ENCODE data around the gene MPG. TPM values are rescaled to one million over a fixed set of nuclear protein-coding genes. Genes with fewer than 3 reads are reported as not detected.

The MPG gene
- polyA plus RNA-seq, 3 donors = 32.5 to 86.9 (median 70.6) TPM

DNA sequence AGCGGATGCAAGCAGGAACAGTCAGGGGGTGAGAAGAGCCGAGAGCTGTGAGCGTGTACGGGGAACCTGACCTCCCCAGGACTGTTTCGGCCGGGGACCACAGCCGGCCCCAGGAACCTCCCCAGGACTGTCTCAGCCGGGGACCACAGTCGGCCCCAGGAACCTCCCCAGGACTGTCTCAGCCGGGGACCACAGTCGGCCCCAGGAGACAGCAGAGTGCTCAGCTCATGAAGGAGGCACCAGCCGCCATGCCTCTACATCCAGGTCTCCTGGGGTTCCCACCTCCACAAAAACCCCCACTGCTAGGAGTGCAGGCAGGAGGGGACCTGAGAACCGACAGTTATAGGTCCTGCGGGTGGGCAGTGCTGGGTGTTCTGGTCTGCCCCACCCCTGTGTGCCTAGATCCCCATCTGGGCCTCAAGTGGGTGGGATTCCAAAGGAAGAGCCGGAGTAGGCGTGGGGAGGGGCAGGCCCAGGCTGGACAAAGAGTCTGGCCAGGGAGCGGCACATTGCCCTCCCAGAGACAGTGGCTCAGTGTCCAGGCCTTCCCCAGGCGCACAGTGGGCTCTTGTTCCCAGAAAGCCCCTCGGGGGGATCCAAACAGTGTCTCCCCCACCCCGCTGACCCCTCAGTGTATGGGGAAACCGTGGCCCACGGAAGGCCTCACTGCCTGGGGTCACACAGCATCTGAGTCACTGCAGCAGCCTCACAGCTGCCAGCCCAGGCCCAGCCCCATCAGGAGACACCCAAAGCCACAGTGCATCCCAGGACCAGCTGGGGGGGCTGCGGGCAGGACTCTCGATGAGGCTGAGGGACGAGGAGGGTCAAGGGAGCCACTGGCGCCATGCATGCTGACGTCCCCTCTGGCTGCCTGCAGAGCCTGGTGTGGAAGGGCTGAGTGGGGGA, 9.9 kb upstream of the MPG start:
- Mint-ChIP-seq H3K36me3 (peaks cover 0 to 3% of the 10 kb centered on the region in 2 donors), H3K27me3 (ENCODE audit: low read depth in 3 of 3) (peaks cover 29 to 57% (median 35%) of the 10 kb centered on the region in 3 donors), H3K27ac (no peak overlapping the region), H3K4me1 (peaks cover 12% of the 10 kb centered on the region), H3K9me3 (peaks cover 0 to 9% (median 3%) of the 10 kb centered on the region in 7 donors), H3K4me3 (no peak overlapping the region)
- Histone ChIP-seq H3K9ac (ENCODE audit: insufficient read depth, low read length, poor library complexity, severe bottlenecking) (no peak overlapping the region), H3K79me2 (ENCODE audit: insufficient read depth, low read length) (no peaks in the 10 kb centered on the region), H3K36me3 (replicated peaks in 1 of 2; ENCODE audit: control insufficient read depth in 1 of 2, insufficient read depth in 2 of 2, low read length in 2 of 2) (no peaks in the 10 kb centered on the region), H3K4me1 (ENCODE audit: control insufficient read depth in 1 of 2, insufficient read depth in 2 of 2, low read length in 2 of 2) (peaks cover 3 to 5% of the 10 kb centered on the region in 2 donors), H3K4me3 (replicated peaks in 1 of 3; ENCODE audit: low read depth in 2 of 3, low read length in 3 of 3) (no peak overlapping the region), H4K20me1 (ENCODE audit: insufficient read depth, low read length) (no peaks in the 10 kb centered on the region), H3K9me3 (replicated peaks in 1 of 2; ENCODE audit: control insufficient read depth in 1 of 2, insufficient read depth in 1 of 2, low read length in 2 of 2) (peaks cover 0 to 5% of the 10 kb centered on the region in 2 donors), H2AFZ (ENCODE audit: insufficient read depth, low read depth, low read length, poor library complexity, severe bottlenecking) (no peak overlapping the region), H3K27me3 (ENCODE audit: control insufficient read depth in 2 of 2, insufficient read depth in 2 of 2, low read length in 2 of 2) (peaks cover 10 to 35% of the 10 kb centered on the region in 2 donors), H3K4me2 (replicated peaks; ENCODE audit: extremely low read depth, low read length, poor library complexity, severe bottlenecking) (no peak overlapping the region), H3K27ac (ENCODE audit: low read depth in 1 of 2, low read length in 2 of 2) (no peak overlapping the region)
- intact Hi-C loops (cut with micrococcal nuclease) = no loop called here
- no peak for DNase-seq
- no peak for TF ChIP-seq CTCF (IDR thresholded peaks at IDR 0.05)
- 95% methylated on average over 22 of the region's 27 CpGs for WGBS (ENCODE audit: insufficient coverage)

DNA sequence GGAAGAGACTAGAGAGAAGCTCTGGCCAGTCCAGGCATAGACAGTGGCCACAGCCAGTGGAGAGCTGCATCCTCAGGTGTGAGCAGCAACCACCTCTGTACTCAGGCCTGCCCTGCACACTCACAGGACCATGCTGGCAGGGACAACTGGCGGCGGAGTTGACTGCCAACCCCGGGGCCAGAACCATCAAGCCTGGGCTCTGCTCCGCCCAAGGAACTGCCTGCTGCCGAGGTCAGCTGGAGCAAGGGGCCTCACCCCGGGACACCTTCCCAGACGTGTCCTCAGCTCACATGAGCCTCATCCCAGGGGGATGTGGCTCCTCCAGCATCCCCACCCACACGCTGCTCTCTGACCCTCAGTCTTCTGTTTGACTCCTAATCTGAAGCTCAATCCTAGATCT, 8.8 kb upstream of the MPG start:
- Mint-ChIP-seq H3K27me3 (ENCODE audit: low read depth in 3 of 3) (peaks cover 40 to 66% (median 46%) of the 10 kb centered on the region in 3 donors), H3K4me1 (peaks cover 12% of the 10 kb centered on the region), H3K36me3 (peaks cover 0 to 3% of the 10 kb centered on the region in 2 donors), H3K27ac (no peak overlapping the region), H3K4me3 (no peak overlapping the region), H3K9me3 (peaks cover 0 to 9% (median 3%) of the 10 kb centered on the region in 7 donors)
- H2AFZ ChIP-seq (ENCODE audit: insufficient read depth, low read depth, low read length, poor library complexity, severe bottlenecking) = no peak overlapping the region
- H3K4me3 ChIP-seq (replicated peaks in 1 of 3; ENCODE audit: low read depth in 2 of 3, low read length in 3 of 3) = no peak overlapping the region
- no peaks in the 10 kb centered on the region for H3K79me2 ChIP-seq (ENCODE audit: insufficient read depth, low read length)
- no peaks in the 10 kb centered on the region for H3K36me3 ChIP-seq (replicated peaks in 1 of 2; ENCODE audit: control insufficient read depth in 1 of 2, insufficient read depth in 2 of 2, low read length in 2 of 2)
- peaks cover 13 to 45% of the 10 kb centered on the region in 2 donors for H3K27me3 ChIP-seq (ENCODE audit: control insufficient read depth in 2 of 2, insufficient read depth in 2 of 2, low read length in 2 of 2)
- peaks cover 3 to 5% of the 10 kb centered on the region in 2 donors for H3K4me1 ChIP-seq (ENCODE audit: control insufficient read depth in 1 of 2, insufficient read depth in 2 of 2, low read length in 2 of 2)
- intact Hi-C loops (cut with micrococcal nuclease) = no loop called here
- no peaks in the 10 kb centered on the region for H4K20me1 ChIP-seq (ENCODE audit: insufficient read depth, low read length)
- no peak for TF ChIP-seq CTCF (IDR thresholded peaks at IDR 0.05)
- 95% methylated on average over 7 of the region's 8 CpGs for WGBS (ENCODE audit: insufficient coverage)
- DNase-seq = no peak
- H3K9me3 ChIP-seq (replicated peaks in 1 of 2; ENCODE audit: control insufficient read depth in 1 of 2, insufficient read depth in 1 of 2, low read length in 2 of 2) = peaks cover 0 to 6% of the 10 kb centered on the region in 2 donors
- H3K4me2 ChIP-seq (replicated peaks; ENCODE audit: extremely low read depth, low read length, poor library complexity, severe bottlenecking) = no peak overlapping the region
- H3K9ac ChIP-seq (ENCODE audit: insufficient read depth, low read length, poor library complexity, severe bottlenecking) = no peak overlapping the region
- no peak overlapping the region for H3K27ac ChIP-seq (ENCODE audit: low read depth in 1 of 2, low read length in 2 of 2)
